NCI-H2227 (cell line): ENCODE results near the gene CCDC183.
"Not testable (repeated sequence)": the region's sequence is repeated elsewhere in the genome, so short reads cannot be mapped to it uniquely, and the experiment has no call there.

Source experiments
- DNase-seq: peaks from one replicate; lab custom pipeline; 2025; ENCODE audit not compliant: unreplicated experiment; lab: John Stamatoyannopoulos, UW

CCDC183 gene

DNA sequence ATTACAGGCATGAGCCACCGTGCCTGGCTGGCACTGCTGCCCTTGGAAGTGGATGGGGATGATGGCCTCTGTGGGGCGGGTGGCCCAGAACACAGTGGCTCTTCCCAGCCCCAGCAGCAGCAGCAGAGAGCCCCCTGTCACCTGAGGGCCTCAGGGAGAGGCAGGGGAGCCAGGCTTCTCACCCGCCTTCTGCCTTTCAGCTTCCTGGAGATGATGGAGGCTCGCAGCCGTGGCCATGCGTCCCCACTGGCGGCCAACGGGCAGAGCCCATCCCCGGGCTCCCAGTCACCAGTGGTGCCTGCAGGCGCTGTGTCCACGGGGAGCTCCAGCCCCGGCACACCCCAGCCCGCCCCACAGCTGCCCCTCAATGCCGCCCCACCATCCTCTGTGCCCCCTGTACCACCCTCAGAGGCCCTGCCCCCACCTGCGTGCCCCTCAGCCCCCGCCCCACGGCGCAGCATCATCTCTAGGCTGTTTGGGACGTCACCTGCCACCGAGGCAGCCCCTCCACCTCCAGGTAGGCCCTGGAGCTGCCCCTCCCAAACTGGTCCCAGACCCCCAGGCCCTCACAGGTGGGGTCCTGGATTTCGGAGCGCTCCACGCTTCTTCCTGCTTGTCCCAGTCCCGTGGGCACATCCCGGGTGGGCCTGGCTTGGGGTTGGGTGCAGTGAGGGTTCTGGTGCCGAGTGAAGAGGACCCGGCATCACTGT, 41.2 kb downstream of the CCDC183 start:
- DNase-seq: no peak

DNA sequence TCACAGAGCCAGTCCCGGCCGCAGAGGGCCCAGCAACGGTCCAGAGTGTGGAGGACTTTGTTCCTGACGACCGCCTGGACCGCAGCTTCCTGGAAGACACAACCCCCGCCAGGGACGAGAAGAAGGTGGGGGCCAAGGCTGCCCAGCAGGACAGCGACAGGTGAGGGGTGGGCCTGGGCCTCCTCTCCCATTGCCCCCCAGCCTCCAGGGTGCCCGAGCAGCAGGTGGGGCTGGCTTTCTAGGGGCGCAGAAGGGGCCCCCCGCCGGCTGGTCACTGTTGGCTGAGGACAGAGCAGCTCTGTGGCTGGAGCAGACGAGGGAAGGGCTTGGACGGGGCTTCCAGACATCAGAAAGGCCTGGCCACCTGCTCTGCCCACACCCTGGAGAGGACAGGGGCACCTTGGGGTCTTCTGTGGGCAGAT, 41.7 kb downstream of the CCDC183 start:
- DNase-seq: not testable (repeated sequence)

DNA sequence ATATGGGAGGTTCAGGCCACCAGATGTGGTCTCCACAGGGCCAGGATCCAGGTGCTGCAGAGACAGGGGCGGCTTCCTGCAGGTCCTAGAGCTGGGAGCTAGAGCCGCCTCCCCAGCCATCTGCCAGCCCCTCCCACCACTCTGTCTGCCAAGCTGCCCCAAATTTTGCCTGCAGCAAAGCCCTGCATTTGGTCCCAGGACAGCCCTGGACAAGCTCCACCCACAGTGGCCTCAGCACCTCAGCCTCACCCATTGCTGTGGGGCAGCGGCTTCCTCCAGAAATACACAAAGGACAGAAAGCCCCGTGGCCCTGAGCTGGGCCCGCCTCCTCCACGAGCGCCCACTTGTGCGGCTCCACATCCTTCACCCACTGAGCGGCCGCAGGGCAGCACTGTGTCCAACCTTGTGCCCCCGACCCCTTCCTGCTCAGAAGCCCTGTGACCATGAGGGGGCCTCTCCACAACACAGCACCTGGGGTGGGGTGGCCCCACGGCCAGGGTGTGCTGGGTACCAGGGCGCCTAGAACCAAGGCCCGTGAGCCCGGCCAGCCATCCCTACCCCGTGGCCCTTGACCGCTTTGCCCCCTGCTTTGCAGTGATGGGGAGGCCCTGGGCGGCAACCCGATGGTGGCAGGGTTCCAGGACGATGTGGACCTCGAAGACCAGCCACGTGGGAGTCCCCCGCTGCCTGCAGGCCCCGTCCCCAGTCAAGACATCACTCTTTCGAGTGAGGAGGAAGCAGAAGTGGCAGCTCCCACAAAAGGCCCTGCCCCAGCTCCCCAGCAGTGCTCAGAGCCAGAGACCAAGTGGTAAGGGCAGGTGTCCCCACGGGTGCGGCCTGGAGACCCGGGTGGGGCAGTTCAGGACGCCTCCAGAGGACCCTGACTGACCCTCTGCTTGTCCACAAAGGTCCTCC, 42.4 kb downstream of the CCDC183 start:
- DNase-seq: no peak

DNA sequence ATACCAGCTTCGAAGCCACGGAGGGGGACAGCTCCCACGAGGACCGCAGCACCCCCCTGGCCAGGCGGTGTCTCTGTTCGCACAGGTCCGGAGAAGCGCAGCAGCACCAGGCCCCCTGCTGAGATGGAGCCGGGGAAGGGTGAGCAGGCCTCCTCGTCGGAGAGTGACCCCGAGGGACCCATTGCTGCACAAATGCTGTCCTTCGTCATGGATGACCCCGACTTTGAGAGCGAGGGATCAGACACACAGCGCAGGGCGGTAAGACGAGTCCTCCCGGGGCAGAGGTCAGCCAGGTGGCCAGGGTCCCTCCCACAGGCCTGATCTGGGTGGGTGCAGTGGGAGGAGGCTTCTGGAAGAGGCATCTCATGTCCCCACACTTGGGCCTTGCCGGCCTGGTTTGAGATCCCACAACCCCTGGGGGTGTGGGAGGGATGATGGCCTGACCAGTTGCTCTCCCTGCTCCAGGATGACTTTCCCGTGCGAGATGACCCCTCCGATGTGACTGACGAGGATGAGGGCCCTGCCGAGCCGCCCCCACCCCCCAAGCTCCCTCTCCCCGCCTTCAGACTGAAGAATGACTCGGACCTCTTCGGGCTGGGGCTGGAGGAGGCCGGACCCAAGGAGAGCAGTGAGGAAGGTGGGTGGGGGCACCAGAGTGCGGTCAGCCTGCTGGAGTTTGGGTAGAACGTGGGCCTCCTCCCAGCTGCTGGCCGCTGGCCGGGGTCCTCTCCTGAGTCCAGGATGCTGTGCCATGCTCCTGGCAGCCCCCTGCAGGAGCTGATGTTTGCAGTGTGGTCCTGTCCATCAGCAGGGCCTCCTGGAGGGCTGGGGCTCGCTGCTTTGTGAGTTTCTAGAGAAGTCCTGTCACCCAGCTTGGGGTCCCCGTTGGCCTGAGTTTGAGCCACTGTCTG, 43.3 kb downstream of the CCDC183 start:
- DNase-seq: no peak

DNA sequence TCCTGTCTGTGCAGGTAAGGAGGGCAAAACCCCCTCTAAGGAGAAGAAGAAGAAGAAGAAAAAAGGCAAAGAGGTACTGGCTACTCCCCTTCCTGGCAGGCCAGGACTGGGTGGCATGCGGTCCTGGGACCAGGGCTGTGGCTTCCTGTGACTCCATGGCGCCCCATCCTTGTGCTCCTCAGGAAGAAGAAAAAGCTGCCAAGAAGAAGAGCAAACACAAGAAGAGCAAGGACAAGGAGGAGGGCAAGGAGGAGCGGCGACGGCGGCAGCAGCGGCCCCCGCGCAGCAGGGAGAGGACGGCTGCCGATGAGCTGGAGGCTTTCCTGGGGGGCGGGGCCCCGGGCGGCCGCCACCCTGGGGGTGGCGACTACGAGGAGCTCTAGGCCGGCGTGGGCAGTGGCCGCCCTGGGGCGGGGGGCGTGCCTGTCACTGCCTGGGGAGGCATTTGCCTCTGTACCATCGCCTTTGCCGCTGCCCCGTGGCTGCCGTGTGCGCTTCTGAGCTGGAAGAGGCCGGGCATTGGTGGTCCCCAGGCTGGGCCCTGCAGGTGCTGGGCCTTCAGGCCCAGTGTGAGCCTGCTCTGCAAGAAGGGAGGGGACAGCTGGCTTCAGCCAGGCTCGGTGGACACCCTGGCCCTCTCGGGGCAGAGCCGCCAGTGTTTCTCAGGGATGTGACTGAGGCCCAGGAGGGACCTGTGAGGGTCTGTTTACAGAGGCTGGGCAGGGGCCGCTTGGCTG, 44.2 kb downstream of the CCDC183 start:
- peak; percentile 80 for DNase-seq

DNA sequence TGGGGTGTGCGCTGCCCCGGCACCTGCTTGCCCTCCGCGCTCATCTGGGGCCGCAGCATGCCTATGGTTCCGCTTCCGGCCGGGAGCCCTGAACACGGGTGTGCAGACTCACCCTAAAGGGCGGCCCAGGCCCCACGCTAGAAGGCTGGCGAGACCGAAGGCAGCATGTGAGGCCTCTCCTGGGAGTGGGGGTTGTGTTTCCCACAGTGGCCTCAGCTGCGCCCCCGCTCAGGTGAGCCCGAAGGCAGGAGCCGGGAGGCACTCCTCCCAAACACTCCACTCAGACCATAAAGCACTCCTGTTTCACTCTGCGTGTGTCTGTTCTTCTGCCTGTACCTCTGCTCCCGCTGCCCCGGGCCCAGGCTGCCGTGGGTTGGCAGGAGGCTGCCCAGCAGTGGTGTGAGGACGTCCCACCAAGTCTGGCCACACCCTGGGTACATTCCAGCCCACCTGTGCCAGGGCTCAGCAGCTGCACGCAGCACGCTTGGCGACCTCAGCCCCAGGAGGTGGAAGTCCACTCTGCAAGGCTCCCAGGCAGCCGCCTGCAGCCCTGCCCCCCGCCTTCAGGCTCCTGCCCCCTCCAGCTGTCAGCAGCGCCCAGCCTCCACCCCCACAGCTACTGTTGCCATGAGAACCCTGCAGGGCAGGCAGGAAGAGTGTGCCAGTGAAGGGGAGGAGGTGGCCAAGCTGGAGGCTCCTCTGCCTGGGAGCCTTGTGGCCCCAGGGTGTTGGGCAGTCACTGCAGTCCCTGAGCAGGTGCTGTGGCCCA, 44.9 kb downstream of the CCDC183 start:
- peak; percentile 77 for DNase-seq

DNA sequence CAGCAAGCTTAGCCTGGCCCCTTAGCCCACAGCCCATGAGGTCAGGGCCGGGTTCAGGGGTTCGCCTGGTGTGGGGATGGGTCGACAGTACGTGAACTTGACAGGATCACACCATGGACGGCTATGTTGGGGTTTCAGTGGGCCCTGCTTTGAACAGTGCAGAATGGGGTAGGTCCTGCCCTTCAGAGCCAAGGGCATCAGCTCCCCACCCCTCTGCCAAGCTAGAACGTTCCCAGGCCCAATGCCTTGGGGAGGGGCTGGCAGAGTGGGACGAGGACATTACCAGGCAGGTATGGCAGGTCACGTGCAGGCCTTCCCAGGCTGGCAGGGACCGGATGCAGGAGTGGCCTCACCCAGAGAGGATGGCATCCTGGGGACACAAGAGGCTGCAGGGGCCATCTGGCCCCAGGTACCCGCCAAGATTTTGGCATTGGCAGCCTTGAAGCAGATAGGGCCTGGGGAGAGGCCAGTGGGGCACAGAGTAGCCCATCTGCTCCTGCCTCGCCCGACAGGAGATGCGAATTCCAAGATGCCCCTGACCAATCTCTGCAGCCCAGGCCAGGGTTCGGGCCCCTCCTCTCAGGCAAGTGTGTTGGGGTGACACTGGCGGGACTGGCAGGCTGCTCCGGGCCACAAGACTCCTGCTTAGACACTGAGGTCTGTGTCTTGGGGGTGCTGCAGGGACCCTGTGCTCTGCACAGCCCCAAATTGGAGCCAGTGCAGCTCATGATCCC, 45.7 kb downstream of the CCDC183 start:
- DNase-seq: not testable (repeated sequence)

DNA sequence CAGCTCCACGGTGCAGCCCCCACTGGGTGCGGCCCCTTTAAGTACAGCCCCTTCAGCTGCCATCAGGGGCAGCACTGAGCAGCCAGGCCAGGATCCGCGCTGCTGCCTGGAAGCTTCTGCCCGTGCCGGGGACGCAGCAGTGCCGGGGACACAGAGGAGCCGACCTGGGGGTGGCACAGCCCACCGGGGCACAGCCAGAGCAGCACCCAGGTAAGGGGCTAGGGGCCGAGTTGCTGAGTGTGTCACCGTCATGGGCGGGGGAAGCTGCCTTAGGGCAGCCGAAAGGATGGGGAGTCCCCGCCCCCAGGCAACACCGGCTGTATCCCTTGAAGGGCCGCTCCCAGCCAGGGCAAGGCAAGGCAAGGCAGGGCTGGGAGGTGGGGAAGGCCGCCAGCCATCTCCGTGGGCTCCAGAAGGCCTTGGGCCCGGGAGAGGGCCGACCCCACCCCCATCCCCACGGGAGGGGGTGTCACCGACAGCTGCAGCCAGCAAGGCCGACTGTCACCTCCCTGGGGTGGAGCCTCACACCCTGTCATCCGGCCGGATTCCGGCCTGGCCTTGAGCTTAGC, 46.3 kb downstream of the CCDC183 start, which contains the start of gene AJM1:
Gene AJM1, plus strand, starts transcription at position 99 of the 569 bp plus-strand sequence. CDS start 1,937 bp downstream, outside the sequence.
- DNase-seq: peak; percentile 80

DNA sequence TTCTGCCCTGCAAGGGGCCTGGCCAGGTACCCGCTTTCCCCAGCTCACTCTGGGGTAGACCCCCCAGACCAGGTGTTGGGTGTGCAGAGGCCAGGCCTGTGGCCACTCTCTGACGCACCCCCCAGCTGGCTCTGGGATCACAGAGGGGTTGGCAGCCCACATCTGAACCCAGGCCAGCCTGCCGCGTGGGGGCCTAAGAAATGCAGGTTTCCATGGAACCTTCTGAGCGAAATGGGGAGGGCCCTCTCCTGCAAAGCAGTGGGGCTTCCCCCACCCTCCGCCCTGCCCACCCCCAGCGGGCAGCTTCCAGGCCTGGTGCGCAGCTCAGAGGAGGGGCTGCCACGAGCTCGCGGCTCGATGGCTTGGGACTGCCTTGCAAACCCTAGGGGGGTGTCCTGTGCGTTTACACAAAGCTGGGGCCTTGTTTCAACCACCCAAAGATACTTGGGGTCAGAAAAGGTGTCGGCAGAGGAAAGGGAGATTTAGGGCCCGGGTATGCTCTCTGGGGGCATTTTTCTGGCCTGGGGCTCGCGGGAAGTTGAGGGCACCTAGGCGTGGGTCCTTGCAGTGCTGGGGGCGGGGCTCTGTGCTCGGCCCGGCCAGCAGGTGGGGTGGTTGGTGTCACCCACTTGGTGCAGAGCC, 47.1 kb downstream of the CCDC183 start:
- DNase-seq: not testable (repeated sequence)

DNA sequence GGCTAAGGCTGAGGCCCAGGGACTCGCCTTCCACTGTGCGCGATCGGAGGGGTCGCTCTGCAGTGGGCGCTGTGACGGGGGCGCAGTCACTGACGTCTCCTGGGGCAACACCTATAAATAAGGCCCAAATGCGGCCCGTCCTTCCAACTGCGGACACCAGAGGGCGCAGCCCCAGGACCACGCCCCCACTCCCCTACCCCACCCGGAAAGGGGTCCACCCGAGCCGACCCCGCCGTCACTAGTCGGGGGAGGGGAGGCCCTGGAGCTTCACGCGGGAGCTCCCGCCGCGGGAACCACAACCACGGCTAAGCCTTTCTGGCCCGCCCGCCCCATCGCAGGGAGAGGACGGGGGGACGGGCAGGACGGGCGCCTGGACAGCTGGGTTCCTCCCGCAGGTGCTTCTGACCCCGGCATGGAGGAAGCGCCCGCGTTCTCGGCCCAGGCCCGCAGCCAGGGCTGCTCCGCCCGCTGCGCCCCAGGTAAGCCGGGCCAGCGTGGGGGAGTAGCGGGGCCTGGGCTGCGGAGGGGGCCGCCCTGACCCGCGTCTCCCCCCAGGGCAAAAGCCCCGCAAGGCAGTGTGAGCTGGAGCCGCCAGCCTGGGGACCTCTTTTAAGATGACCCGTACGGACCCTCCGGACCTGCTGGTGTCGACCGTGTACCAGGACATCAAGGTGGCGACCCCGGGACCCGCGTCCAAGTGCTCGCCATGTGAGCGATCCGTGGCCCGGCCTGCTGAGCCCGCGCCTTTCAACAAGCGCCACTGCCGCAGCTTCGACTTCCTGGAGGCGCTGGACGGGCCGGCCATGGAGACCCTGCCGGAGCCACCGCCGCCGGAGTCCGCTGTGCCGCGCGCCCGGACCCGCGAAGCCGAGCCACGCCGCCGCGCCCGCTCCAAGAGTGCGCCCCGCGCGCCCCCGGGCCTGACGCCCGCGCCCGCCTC, 47.9 kb downstream of the CCDC183 start:
- DNase-seq: not testable (repeated sequence)

DNA sequence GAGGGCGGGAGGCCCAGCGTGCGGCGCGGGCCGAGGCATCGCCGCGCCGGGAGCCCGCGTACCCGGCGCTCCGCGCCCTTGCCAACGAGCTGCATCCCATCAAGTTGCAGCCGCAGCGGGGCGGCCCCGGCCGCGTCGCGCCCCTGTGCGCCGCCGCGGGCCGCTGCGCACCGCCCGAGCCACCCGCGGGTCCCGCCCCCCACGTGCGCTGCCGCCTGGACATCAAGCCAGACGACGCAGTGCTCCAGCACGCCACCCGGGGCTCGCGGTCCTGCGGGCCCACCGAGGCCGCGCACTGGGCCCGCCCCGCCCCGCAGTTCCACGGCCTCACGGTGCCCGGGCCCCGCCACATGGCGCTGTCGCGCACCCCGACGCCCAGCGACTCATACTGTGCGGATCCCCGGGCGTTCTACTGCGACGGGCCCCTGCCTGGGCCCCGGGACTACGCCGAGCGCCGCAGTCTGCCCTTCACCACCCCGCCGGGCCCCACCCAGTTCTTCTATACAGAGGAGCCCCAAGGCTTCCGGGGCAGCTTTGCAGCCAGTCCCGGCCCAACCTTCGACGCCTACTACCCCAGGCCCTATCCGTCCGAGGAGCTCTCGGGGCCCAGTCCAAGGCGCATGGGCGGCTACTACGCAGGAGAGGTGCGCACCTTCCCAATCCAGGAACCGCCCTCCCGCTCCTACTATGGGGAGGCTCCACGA, 48.8 kb downstream of the CCDC183 start:
- DNase-seq: no peak

DNA sequence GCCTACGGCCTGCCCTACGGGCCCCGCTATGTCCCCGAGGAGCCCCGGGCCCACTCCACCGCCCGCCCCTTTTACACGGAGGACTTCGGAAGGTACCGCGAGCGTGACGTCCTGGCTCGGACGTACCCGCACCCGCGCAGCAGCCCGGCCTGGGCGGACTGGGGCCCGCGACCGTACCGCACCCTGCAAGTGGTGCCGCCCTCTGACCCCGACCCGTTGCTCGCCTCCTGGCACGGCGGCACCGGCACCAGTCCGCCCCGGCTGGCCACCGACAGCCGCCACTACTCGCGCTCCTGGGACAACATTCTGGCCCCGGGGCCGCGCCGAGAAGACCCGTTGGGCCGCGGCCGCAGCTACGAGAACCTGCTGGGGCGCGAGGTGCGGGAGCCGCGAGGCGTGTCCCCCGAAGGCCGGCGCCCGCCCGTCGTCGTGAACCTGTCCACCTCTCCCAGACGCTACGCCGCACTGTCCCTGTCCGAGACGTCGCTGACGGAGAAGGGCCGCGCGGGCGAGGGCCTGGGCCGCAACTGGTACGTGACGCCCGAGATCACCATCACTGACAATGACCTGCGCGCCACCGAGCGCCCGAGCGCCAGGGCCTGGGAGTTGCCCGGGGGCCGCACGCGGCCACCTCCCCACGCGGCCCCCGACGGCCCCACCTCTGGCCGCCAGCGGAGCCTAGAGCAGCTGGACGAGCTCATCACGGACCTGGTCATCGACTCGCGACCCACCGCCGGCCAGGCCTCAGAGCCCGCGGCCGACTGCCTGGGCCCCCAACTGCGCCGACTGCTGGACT, 49.5 kb downstream of the CCDC183 start:
- DNase-seq: no peak

DNA sequence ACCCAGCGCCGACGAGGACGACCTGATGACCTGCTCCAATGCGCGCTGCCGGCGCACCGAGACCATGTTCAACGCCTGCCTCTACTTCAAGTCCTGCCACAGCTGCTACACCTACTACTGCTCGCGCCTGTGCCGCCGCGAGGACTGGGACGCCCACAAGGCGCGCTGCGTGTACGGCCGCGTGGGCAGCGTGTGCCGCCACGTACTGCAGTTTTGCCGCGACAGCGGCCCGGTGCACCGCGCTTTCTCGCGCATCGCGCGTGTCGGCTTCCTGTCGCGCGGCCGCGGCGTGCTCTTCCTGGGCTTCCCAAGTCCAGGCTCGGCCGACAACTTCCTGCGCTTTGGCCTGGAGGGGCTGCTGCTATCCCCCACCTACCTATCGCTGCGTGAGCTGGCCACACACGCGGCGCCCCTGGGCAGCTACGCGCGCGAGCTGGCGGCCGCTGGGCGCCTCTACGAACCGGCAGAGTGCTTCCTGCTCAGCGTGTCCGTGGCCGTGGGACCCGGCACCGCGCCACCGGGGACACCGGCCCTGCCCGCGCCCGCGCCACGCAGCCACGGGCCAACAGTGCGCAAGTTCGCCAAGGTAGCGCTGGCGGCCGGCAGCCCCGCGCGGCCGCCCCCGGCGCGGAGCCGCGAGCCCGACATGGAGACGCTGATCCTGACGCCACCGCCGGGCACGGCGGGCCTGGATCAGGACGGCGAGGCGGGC, 50.4 kb downstream of the CCDC183 start:
- no peak for DNase-seq

DNA sequence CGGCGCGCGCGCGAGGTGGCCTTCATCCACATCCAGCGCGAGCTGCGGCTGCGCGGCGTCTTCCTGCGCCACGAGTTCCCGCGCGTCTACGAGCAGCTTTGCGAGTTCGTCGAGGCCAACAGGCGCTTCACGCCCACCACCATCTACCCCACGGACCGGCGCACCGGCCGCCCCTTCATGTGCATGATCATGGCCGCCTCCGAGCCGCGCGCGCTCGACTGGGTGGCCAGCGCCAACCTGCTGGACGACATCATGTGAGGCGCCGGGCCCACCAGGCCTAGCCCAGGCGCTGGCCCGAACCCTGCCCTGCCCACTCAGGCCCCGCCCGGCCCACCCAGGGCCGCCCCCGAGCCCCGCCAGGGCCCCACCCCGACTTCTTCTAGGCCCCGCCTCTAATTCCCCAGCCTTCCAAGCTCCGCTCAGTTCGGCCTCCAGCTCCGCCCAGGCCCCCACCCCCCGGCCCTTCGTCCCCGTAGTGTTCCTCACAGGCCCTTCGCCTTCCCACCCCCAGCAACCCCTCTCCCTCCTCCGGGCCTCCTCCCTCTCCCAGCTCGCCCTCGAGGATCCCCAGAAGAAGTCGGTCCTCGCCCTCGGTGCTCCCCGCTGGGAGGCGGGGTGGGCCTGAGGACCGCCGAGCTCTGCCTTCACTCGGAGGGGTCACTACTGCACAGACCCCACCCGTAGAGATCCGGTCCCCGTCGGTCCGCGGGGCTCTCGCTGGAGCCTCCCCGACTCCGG, 51.1 kb downstream of the CCDC183 start:
- DNase-seq: no peak
